Activated T-cell treated with anti-CD3 and anti-CD28 coated beads, Interleukin-2, amount 50 U/mL, for 24 hours (primary cell): ENCODE data around the gene AGAP1.

ENCODE experiments used
- DNase-seq: peaks from one replicate; pipeline ENCODE4 v3.0.0-alpha.2; 2020
- H3K27ac Mint-ChIP-seq: 2 replicates; pipeline ENCODE4 v1.8.0; 2020; ENCODE audit warnings: mild to moderate bottlenecking, mixed read lengths
- H3K27me3 Mint-ChIP-seq: 2 replicates; pipeline ENCODE4 v1.8.0; 2020; ENCODE audit warnings: mixed read lengths
- H3K36me3 Mint-ChIP-seq: 2 replicates; pipeline ENCODE4 v1.8.0; 2020; ENCODE audit warnings: low read depth, mixed read lengths
- H3K4me1 Mint-ChIP-seq: 2 replicates; pipeline ENCODE4 v1.8.0; 2020; ENCODE audit warnings: low read depth, mixed read lengths
- H3K4me3 Mint-ChIP-seq: 2 replicates; pipeline ENCODE4 v1.8.0; 2020; ENCODE audit warnings: mild to moderate bottlenecking, moderate library complexity, mixed read lengths
- H3K9me3 Mint-ChIP-seq: 2 replicates; pipeline ENCODE4 v1.8.0; 2020; ENCODE audit warnings: mixed read lengths

The AGAP1 gene

GRCh38 chr2:235676536-235676799 lies 182.6 kb downstream of the AGAP1 start:
- Mint-ChIP-seq H3K9me3 (no peaks in the 10 kb centered on the region), H3K27me3 (peaks cover 28% of the 10 kb centered on the region), H3K4me3 (no peak overlapping the region), H3K4me1 (no peaks in the 10 kb centered on the region), H3K27ac (no peak overlapping the region), H3K36me3 (no peaks in the 10 kb centered on the region)
- DNase-seq, result no peak

- H3K36me3 Mint-ChIP-seq, result no peaks in the 10 kb centered on the region
- no peak for DNase-seq
- no peaks in the 10 kb centered on the region for H3K4me1 Mint-ChIP-seq
Measured at GRCh38 chr2:235677276-235677788, 183.5 kb downstream of the AGAP1 start.

GRCh38 chr2:235677937-235678336 lies 184.1 kb downstream of the AGAP1 start:
- Mint-ChIP-seq H3K27me3 (peaks cover 14% of the 10 kb centered on the region), H3K36me3 (no peaks in the 10 kb centered on the region), H3K4me3 (no peak overlapping the region), H3K27ac (no peak overlapping the region), H3K4me1 (no peaks in the 10 kb centered on the region), H3K9me3 (no peaks in the 10 kb centered on the region)
- no peak for DNase-seq

More at GRCh38 chr2:235677276-235677788, 183.5 kb downstream of the AGAP1 start:
- H3K4me3 Mint-ChIP-seq, result no peak overlapping the region
- peaks cover 20% of the 10 kb centered on the region for H3K27me3 Mint-ChIP-seq
- no peaks in the 10 kb centered on the region for H3K9me3 Mint-ChIP-seq
- H3K27ac Mint-ChIP-seq, result no peak overlapping the region

DNA sequence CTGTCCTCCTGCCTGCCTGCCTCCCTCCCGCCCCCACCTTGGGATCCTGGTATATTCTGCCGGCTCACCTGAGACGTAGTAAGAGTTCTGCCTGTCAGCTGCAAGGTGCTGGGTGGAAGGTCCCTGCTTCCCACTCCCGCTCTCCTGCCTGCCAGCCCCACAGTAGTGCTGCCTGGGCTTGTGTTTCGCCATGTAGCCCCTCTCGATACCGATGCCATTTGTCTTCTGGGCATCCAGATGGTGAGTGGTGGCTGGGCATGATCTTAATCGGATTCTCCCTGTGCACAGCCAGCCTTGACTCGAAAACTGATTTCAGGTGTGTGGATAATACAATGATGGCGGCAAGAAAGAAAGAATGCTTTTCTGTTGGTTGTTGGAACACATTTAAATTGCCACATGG lies 184.9 kb downstream of the AGAP1 start:
- H3K4me1 Mint-ChIP-seq, result no peaks in the 10 kb centered on the region
- H3K4me3 Mint-ChIP-seq, result no peak overlapping the region
- H3K27ac Mint-ChIP-seq, result no peak overlapping the region
- H3K27me3 Mint-ChIP-seq, result peaks cover 8% of the 10 kb centered on the region
- no peak for DNase-seq
- H3K9me3 Mint-ChIP-seq, result no peaks in the 10 kb centered on the region
- no peaks in the 10 kb centered on the region for H3K36me3 Mint-ChIP-seq

DNA sequence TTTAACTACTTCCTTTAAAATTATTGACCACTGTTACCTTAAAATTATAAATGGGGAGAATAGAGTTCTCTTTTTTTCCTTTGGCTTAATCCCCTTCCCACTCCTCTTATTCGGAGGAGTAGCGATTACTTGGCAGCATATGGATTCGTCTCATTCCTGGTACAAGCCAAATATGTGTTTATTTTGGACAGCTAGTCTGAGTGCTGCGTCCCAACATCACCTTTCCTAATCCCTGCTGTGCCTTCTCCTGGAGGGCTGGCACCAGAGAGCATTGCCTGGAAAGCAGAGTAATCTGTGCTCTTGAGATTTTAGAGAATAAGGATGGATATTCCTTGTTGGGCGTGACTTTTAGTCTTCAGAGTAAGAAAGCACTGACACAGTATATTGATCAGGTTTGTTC lies 185.6 kb downstream of the AGAP1 start:
- no peaks in the 10 kb centered on the region for H3K36me3 Mint-ChIP-seq
- no peaks in the 10 kb centered on the region for H3K4me1 Mint-ChIP-seq
- no peak for DNase-seq
- H3K9me3 Mint-ChIP-seq, result no peaks in the 10 kb centered on the region
- no peak overlapping the region for H3K27ac Mint-ChIP-seq
- no peak overlapping the region for H3K4me3 Mint-ChIP-seq
- H3K27me3 Mint-ChIP-seq, result peaks cover 7% of the 10 kb centered on the region

DNA sequence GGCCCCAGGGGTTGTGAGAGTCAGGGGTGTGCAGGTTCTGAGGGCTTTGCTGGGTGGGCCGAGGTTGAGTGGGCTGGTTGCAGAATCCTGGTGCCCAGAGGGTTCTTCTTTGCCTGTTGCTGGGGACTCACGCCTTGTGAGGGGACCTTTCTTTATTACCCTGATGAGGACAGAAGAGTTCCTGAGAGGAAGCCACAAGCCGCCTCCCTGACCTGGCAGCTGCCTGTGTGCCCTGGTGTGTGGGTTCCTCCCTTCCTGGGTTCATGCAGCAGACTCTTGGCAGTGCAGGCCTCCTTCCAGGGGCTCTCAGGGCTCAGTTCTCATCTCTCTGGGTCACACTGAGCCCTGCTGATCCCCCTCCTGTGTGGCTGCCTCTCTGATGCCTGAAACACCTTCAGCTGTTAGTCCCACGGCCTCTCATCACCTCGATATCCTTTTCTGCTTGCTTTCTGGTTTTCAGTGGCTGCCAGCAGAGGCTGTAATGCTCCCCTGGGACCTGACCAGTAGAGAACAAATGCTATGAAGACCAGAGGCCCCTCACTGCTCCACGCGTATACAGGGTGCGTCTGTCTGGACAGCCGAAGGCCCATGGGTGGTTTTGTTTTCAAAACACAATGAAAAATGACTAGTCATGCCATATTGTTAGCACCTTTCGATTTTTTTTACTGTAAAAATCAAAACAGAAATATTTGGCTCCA lies 191.3 kb downstream of the AGAP1 start:
- no peak overlapping the region for H3K4me3 Mint-ChIP-seq

DNA sequence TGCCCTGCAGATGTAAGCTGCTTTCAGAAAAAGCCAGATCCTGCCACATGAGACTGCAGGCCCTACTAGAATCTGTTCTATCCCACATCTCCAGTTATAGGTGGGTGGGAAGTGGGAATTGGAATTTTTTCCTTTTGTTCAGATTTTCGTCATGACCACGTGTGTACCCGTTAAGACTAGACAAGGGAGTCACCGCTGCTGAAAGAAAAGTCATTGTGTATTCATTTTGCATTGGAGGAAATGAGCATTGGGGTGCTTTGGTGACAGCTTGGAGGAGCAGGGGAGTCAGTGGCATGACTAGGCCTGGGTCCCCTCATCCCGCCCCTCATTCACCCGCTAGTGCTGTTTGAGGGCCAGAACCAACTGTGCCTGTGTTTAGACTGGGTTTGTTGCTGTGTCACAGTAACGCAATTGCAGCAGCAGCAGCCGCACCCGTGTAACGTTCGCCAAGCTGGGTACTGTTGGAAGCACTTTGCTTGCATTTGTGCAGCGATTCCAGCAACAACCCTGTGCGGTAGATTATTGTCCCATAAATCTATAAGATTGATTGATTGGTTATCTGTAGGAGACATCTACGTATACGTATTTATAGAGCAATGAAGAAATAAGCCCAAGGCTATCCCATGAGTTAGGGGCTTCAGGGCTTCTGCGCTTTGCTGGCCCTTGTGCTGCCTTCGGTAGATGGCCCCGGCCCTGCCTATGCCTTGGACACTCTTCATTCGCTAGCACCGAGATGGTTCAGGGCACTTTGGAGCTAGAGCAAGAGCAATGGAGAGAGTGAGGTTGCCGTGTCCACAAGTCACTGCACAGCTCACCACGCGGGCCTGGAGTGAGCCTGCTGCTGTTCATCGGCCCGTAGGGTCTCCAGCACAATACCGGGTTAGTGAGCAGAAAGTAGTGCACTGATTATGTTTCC lies 194.9 kb downstream of the AGAP1 start:
- no peak for DNase-seq
- no peak overlapping the region for H3K27ac Mint-ChIP-seq
- no peaks in the 10 kb centered on the region for H3K4me1 Mint-ChIP-seq
- H3K4me3 Mint-ChIP-seq, result no peak overlapping the region
- no peaks in the 10 kb centered on the region for H3K9me3 Mint-ChIP-seq
- peaks cover 9% of the 10 kb centered on the region for H3K27me3 Mint-ChIP-seq
- H3K36me3 Mint-ChIP-seq, result no peaks in the 10 kb centered on the region

More for the DNA sequence above, 191.3 kb downstream of the AGAP1 start:
- Mint-ChIP-seq H3K4me1 (no peaks in the 10 kb centered on the region), H3K36me3 (no peaks in the 10 kb centered on the region), H3K27me3 (peaks cover 7% of the 10 kb centered on the region), H3K9me3 (no peaks in the 10 kb centered on the region), H3K27ac (peak overlapping the region; percentile 14)
- no peak for DNase-seq

- H3K36me3 Mint-ChIP-seq, result no peaks in the 10 kb centered on the region
- H3K27me3 Mint-ChIP-seq, result peaks cover 8% of the 10 kb centered on the region
- H3K4me3 Mint-ChIP-seq, result no peak overlapping the region
- H3K9me3 Mint-ChIP-seq, result no peaks in the 10 kb centered on the region
- H3K27ac Mint-ChIP-seq, result no peak overlapping the region
- H3K4me1 Mint-ChIP-seq, result no peaks in the 10 kb centered on the region
- DNase-seq, result no peak
Measured at GRCh38 chr2:235689427-235689853, 195.6 kb downstream of the AGAP1 start.

- no peak for DNase-seq
- no peak overlapping the region for H3K27ac Mint-ChIP-seq
- no peaks in the 10 kb centered on the region for H3K9me3 Mint-ChIP-seq
- H3K4me1 Mint-ChIP-seq, result no peaks in the 10 kb centered on the region
- H3K4me3 Mint-ChIP-seq, result no peak overlapping the region
- H3K36me3 Mint-ChIP-seq, result no peaks in the 10 kb centered on the region
- peaks cover 8% of the 10 kb centered on the region for H3K27me3 Mint-ChIP-seq
Measured at GRCh38 chr2:235690082-235690808, 196.4 kb downstream of the AGAP1 start.

DNA sequence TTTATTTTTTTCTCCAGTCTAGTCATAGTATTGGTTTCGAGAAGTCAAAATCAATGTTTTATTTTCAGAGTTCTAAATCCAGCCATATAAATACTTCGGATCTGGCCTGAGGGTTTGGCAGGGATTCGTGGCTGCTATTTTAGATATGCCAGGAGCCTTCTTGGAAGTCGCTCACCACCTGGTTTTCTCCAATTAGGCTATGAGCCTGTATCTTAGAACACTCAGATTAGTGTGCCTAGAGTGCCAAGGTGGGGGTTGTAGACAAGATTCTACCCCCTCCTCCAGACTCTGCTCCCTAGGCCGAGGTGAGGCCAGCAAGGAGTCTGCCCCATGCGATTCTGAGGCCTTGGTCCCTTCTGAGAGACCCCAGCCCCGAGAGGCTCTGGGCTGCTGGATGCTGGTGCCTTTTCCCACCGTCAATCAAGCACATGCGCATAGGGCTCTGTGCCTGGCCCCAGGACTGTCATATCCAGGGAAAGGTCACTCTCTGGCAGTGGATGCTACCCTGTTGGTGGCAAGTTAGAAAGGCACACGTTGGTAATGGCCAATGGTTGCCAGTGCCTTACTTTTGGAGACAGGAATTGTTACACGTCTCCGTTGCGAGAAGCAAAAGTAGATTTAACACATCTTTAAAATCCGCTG lies 197.1 kb downstream of the AGAP1 start:
- peaks cover 8% of the 10 kb centered on the region for H3K27me3 Mint-ChIP-seq
- no peaks in the 10 kb centered on the region for H3K36me3 Mint-ChIP-seq
- H3K4me3 Mint-ChIP-seq, result no peak overlapping the region
- H3K9me3 Mint-ChIP-seq, result no peaks in the 10 kb centered on the region
- no peaks in the 10 kb centered on the region for H3K4me1 Mint-ChIP-seq
- no peak for DNase-seq
- H3K27ac Mint-ChIP-seq, result no peak overlapping the region

DNA sequence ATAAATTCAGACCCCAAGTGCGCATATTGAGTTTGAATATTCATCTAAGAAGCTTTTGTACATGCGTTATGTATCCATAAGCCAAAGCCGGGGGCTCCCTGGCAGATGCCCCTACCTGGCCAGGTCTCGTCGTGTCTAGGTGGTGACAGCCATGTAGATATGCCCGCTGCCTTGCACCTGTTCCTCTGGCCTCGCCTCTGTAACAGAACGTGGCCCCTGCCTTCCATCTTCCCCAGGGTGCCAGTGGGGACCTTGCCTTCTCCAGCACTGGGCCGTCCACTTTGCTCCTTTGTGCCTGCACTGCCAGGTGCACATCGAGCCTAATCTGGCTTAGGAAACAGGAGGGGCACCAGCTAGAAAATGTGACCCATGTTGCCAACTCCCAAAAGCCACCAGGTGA lies 198.2 kb downstream of the AGAP1 start:
- H3K9me3 Mint-ChIP-seq, result no peaks in the 10 kb centered on the region
- H3K27me3 Mint-ChIP-seq, result peaks cover 8% of the 10 kb centered on the region
- H3K36me3 Mint-ChIP-seq, result no peaks in the 10 kb centered on the region

GRCh38 chr2:235692671-235693171 lies 198.9 kb downstream of the AGAP1 start:
- Mint-ChIP-seq H3K4me3 (no peak overlapping the region), H3K27me3 (peaks cover 5% of the 10 kb centered on the region), H3K36me3 (no peaks in the 10 kb centered on the region), H3K9me3 (no peaks in the 10 kb centered on the region), H3K27ac (no peak overlapping the region), H3K4me1 (no peaks in the 10 kb centered on the region)
- no peak for DNase-seq

More for the DNA sequence above, 198.2 kb downstream of the AGAP1 start:
- Mint-ChIP-seq H3K27ac (no peak overlapping the region), H3K4me1 (no peaks in the 10 kb centered on the region), H3K4me3 (no peak overlapping the region)
- DNase-seq, result no peak

- Mint-ChIP-seq H3K4me1 (no peaks in the 10 kb centered on the region), H3K9me3 (no peaks in the 10 kb centered on the region), H3K36me3 (no peaks in the 10 kb centered on the region), H3K27ac (no peak overlapping the region), H3K27me3 (peaks cover 3% of the 10 kb centered on the region), H3K4me3 (no peak overlapping the region)
- DNase-seq, result no peak
Measured at GRCh38 chr2:235693279-235693678, 199.4 kb downstream of the AGAP1 start.
